ENCODE results near the gene SLC29A1.

Gene SLC29A1

GRCh38 chr6:44233567-44234100, 10.2 kb downstream of the SLC29A1 start:
- Histone ChIP-seq H3K4me1 (peaks cover 0 to 73% (median 51%) of the 10 kb centered on the region in 4 donors), H3K4me3 (no peak overlapping the region), H3K27ac (peak overlapping the region; percentile 84 to 94), H3K9me3 (no peaks in the 10 kb centered on the region), H3K27me3 (no peaks in the 10 kb centered on the region), H3K36me3 (peaks cover 39 to 48% (median 45%) of the 10 kb centered on the region in 3 donors)
- TF ChIP-seq CTCF (IDR thresholded peaks at IDR 0.05) = no peak
- DNase-seq = no peak
- intact Hi-C loops (cut with DNase I; ENCODE audit: low total_unique reads) = loop anchor here (5.0 kb wide), 1 partner anchor 61 kb away; no protein-coding TSS in a partner anchor

- Histone ChIP-seq H3K36me3 (peaks cover 38 to 43% (median 39%) of the 10 kb centered on the region in 3 donors), H3K27me3 (no peaks in the 10 kb centered on the region), H3K4me1 (peaks cover 0 to 66% (median 51%) of the 10 kb centered on the region in 4 donors), H3K4me3 (no peak overlapping the region), H3K27ac (peak overlapping the region; percentile 84 to 94), H3K9me3 (no peaks in the 10 kb centered on the region)
- intact Hi-C loops (cut with DNase I; ENCODE audit: low total_unique reads) = loop anchor here (5.0 kb wide), 1 partner anchor 62 kb away; no protein-coding TSS in a partner anchor
- peak; percentile 81 to 83 for TF ChIP-seq CTCF (IDR thresholded peaks at IDR 0.05)
- peak; percentile 86 to 94 for DNase-seq
Measured at GRCh38 chr6:44234101-44235025, 11.0 kb downstream of the SLC29A1 start.

- DNase-seq = no peak
Measured at GRCh38 chr6:44235269-44235668, 11.9 kb downstream of the SLC29A1 start.

GRCh38 chr6:44235891-44236516, 12.6 kb downstream of the SLC29A1 start:
- intact Hi-C loops (cut with DNase I; ENCODE audit: low total_unique reads) = no loop called here
- H3K4me1 ChIP-seq = peaks cover 0 to 56% (median 50%) of the 10 kb centered on the region in 4 donors
- no peak for DNase-seq

More at GRCh38 chr6:44235269-44235668, 11.9 kb downstream of the SLC29A1 start:
- Histone ChIP-seq H3K27ac (peak overlapping the region; percentile 84 to 94), H3K36me3 (peaks cover 29 to 34% (median 30%) of the 10 kb centered on the region in 3 donors), H3K4me1 (peaks cover 0 to 57% (median 51%) of the 10 kb centered on the region in 4 donors), H3K4me3 (no peak overlapping the region), H3K9me3 (no peaks in the 10 kb centered on the region), H3K27me3 (no peaks in the 10 kb centered on the region)
- no peak for TF ChIP-seq CTCF (IDR thresholded peaks at IDR 0.05)
- intact Hi-C loops (cut with DNase I; ENCODE audit: low total_unique reads) = no loop called here

More at GRCh38 chr6:44235891-44236516, 12.6 kb downstream of the SLC29A1 start:
- H3K36me3 ChIP-seq = peaks cover 22 to 26% (median 23%) of the 10 kb centered on the region in 3 donors
- no peaks in the 10 kb centered on the region for H3K27me3 ChIP-seq
- no peak for TF ChIP-seq CTCF (IDR thresholded peaks at IDR 0.05)
- H3K4me3 ChIP-seq = no peak overlapping the region
- peak overlapping the region; percentile 94 to 99 for H3K27ac ChIP-seq
- H3K9me3 ChIP-seq = no peaks in the 10 kb centered on the region

Measured in tibial artery (tissue), 4 donors.